IMR-90 (cell line): ENCODE results near the gene RHOF. TPM values are rescaled to one million over a fixed set of nuclear protein-coding genes. Genes with fewer than 3 reads are reported as not detected.
A peak's percentile ranks its signal among the peaks of the same experiment; 100 is the strongest.

Source experiments
- ATAC-seq: fragments of 200-7000 bp; cut with Tn5 transposase; 2 replicates; pipeline ENCODE4 v1.9.1; 2020; ENCODE audit warnings: low read depth, mild to moderate bottlenecking, moderate library complexity
- BruUV-seq: library from RNA; stranded (reverse); fragments of 400-500 nt; replicated peaks from 2 replicates; lab custom pipeline; 2021; lab: Mats Ljungman, UMichigan
- CTCF ChIA-PET: fragments of 300-600 bp; formaldehyde crosslinking; extraction: SDS; loops from one replicate; lab custom pipeline; 2021; ENCODE audit warnings: antibody characterized with exemption; lab: Yijun Ruan, JAX
- POLR2A ChIA-PET: fragments of 300-600 bp; sonication (Branson Sonifier 250); formaldehyde crosslinking; loops from one replicate; lab custom pipeline; 2022; ENCODE audit warnings: antibody characterized with exemption; ENCODE audit not compliant: unreplicated experiment; lab: Charles Lee
- DNase-seq: peaks from one replicate; pipeline ENCODE4 v3.0.0; 2013
- H2AFZ ChIP-seq: replicated peaks from 2 replicates; pipeline ENCODE3; 2013; ENCODE audit warnings: low read length, mild to moderate bottlenecking; ENCODE audit not compliant: poor library complexity
- H2AK5ac ChIP-seq: 2 replicates; pipeline ENCODE4 v1.6.1; 2013; ENCODE audit warnings: low read depth, low read length, inconsistent platforms
- H2AK9ac ChIP-seq: replicated peaks from 2 replicates; pipeline ENCODE3; 2013; ENCODE audit warnings: mild to moderate bottlenecking, low read depth, low read length, moderate library complexity; ENCODE audit not compliant: poor library complexity
- H2BK120ac ChIP-seq: 2 replicates; pipeline ENCODE4 v1.6.1; 2013; ENCODE audit warnings: low read depth, low read length, inconsistent platforms
- H2BK15ac ChIP-seq: 3 replicates; pipeline ENCODE4 v1.6.1; 2013; ENCODE audit warnings: low read depth, low read length, inconsistent platforms
- H2BK20ac ChIP-seq: 2 replicates; pipeline ENCODE4 v1.6.1; 2013; ENCODE audit warnings: low read depth, mild to moderate bottlenecking, inconsistent platforms, low read length, moderate library complexity
- H2BK5ac ChIP-seq: 2 replicates; pipeline ENCODE4 v1.6.1; 2013; ENCODE audit warnings: mild to moderate bottlenecking, low read depth, low read length, inconsistent platforms; ENCODE audit not compliant: poor library complexity, severe bottlenecking
- H3K14ac ChIP-seq: replicated peaks from 2 replicates; pipeline ENCODE4 v1.6.1; 2013; ENCODE audit warnings: low read depth, low read length, inconsistent platforms
- H3K18ac ChIP-seq: 2 replicates; pipeline ENCODE4 v1.6.1; 2013; ENCODE audit warnings: low read depth, low read length, control low read depth
- H3K23ac ChIP-seq: 2 replicates; pipeline ENCODE4 v1.6.1; 2013; ENCODE audit warnings: low read depth, low read length, inconsistent platforms
- H3K27ac ChIP-seq: 2 replicates; pipeline ENCODE4 v1.5.1; 2013; ENCODE audit warnings: mild to moderate bottlenecking, control low read depth, low read length; ENCODE audit not compliant: insufficient read depth
- H3K27me3 ChIP-seq: 2 replicates; pipeline ENCODE4 v1.6.1; 2013; ENCODE audit warnings: low read length; ENCODE audit not compliant: control insufficient read depth, insufficient read depth
- H3K36me3 ChIP-seq: 2 replicates; pipeline ENCODE4 v1.6.1; 2013; ENCODE audit warnings: low read length, mixed read lengths; ENCODE audit not compliant: control insufficient read depth, insufficient read depth
- H3K4ac ChIP-seq: 2 replicates; pipeline ENCODE4 v1.6.1; 2013; ENCODE audit warnings: low read depth, low read length, inconsistent platforms
- H3K4me1 ChIP-seq: 2 replicates; pipeline ENCODE4 v1.6.1; 2013; ENCODE audit warnings: low read length, mixed read lengths; ENCODE audit not compliant: control insufficient read depth, insufficient read depth
- H3K4me2 ChIP-seq: 2 replicates; pipeline ENCODE4 v1.6.1; 2013; ENCODE audit warnings: low read depth, mild to moderate bottlenecking, control low read depth, low read length, moderate library complexity
- H3K4me3 ChIP-seq: 2 replicates; pipeline ENCODE4 v1.5.1; 2013; ENCODE audit warnings: low read depth, mild to moderate bottlenecking, control low read depth, low read length, moderate library complexity; ENCODE audit not compliant: insufficient read depth
- H3K56ac ChIP-seq: 2 replicates; pipeline ENCODE4 v1.6.1; 2013; ENCODE audit warnings: low read length, inconsistent platforms; ENCODE audit not compliant: insufficient read depth; ENCODE audit errors: extremely low read depth
- H3K79me1 ChIP-seq, 2 experiments: 2 replicates each; pipeline ENCODE4 v1.6.1; 2013; ENCODE audit warnings: low read length in 2 of 2, inconsistent platforms in 1 of 2, low read depth in 1 of 2
- H3K9ac ChIP-seq: 2 replicates; pipeline ENCODE4 v1.6.1; 2013; ENCODE audit warnings: low read depth, low read length, control low read depth
- H3K9me1 ChIP-seq: 2 replicates; pipeline ENCODE4 v1.6.1; 2013; ENCODE audit warnings: low read length, inconsistent platforms; ENCODE audit not compliant: insufficient read depth
- H3K9me3 ChIP-seq: 2 replicates; pipeline ENCODE4 v1.6.1; 2013; ENCODE audit warnings: low read length; ENCODE audit not compliant: control insufficient read depth, insufficient read depth
- H4K20me1 ChIP-seq: 2 replicates; pipeline ENCODE4 v1.6.1; 2013; ENCODE audit warnings: low read length, inconsistent platforms; ENCODE audit not compliant: insufficient read depth
- H4K5ac ChIP-seq: 2 replicates; pipeline ENCODE4 v1.6.1; 2013; ENCODE audit warnings: mild to moderate bottlenecking, low read depth, low read length, control low read depth
- H4K8ac ChIP-seq, 2 experiments: 2 replicates each; pipeline ENCODE4 v1.6.1; 2013; ENCODE audit warnings: low read depth in 2 of 2, low read length in 2 of 2, control low read depth in 1 of 2, inconsistent platforms in 1 of 2
- H4K91ac ChIP-seq: 2 replicates; pipeline ENCODE4 v1.6.1; 2013; ENCODE audit warnings: low read depth, low read length, inconsistent platforms; ENCODE audit not compliant: insufficient read depth
- BHLHE40 ChIP-seq: fragments of 150-350 bp; IDR thresholded peaks from 2 replicates; pipeline ENCODE4 v1.6.1; 2016; ENCODE audit warnings: mild to moderate bottlenecking, low read depth, low read length
- CEBPB ChIP-seq: IDR thresholded peaks from 2 replicates; pipeline ENCODE4 v1.6.1; 2012; ENCODE audit warnings: low read depth, low read length, improper control_type of control experiment
- CHD1 ChIP-seq: IDR thresholded peaks from 2 replicates; pipeline ENCODE4 v1.6.1; 2012; ENCODE audit warnings: low read depth, low read length, improper control_type of control experiment
- CTCF ChIP-seq: conservative IDR thresholded peaks from 2 replicates; pipeline ENCODE4 v1.5.1; 2012; ENCODE audit warnings: mild to moderate bottlenecking, low read depth, low read length, improper control_type of control experiment
- ELK1 ChIP-seq: fragments of 150-350 bp; IDR thresholded peaks from 2 replicates; pipeline ENCODE4 v1.6.1; 2016; ENCODE audit warnings: low read depth, mild to moderate bottlenecking, low read length, moderate library complexity, borderline replicate concordance
- FOS ChIP-seq: fragments of 150-350 bp; IDR thresholded peaks from 2 replicates; pipeline ENCODE4 v1.6.1; 2016; ENCODE audit warnings: low read depth, low read length
- MAFK ChIP-seq: IDR thresholded peaks from 2 replicates; pipeline ENCODE4 v1.6.1; 2012; ENCODE audit warnings: low read depth, low read length, improper control_type of control experiment
- MAZ ChIP-seq: IDR thresholded peaks from 2 replicates; pipeline ENCODE4 v1.6.1; 2012; ENCODE audit warnings: low read depth, mild to moderate bottlenecking, low read length, improper control_type of control experiment, moderate library complexity, borderline replicate concordance
- NFE2L2 ChIP-seq: fragments of 150-350 bp; IDR thresholded peaks from 2 replicates; pipeline ENCODE4 v1.6.1; 2016; ENCODE audit warnings: low read depth, mild to moderate bottlenecking, low read length
- POLR2A ChIP-seq: IDR thresholded peaks from 2 replicates; pipeline ENCODE4 v1.6.1; 2012; ENCODE audit warnings: mild to moderate bottlenecking, low read depth, low read length
- RAD21 ChIP-seq: IDR thresholded peaks from 2 replicates; pipeline ENCODE4 v1.6.1; 2012; ENCODE audit warnings: low read length, improper control_type of control experiment
- RCOR1 ChIP-seq: IDR thresholded peaks from 2 replicates; pipeline ENCODE4 v1.6.1; 2012; ENCODE audit warnings: mild to moderate bottlenecking, low read length, improper control_type of control experiment; ENCODE audit not compliant: insufficient replicate concordance
- RFX5 ChIP-seq: IDR thresholded peaks from 2 replicates; pipeline ENCODE4 v1.8.0; 2012; ENCODE audit warnings: low read depth, mild to moderate bottlenecking, low read length, moderate library complexity
- SMC3 ChIP-seq: fragments of 150-350 bp; IDR thresholded peaks from 2 replicates; pipeline ENCODE4 v1.6.1; 2016; ENCODE audit warnings: low read depth, mild to moderate bottlenecking, antibody characterized with exemption, low read length, moderate library complexity
- WGBS, 2 experiments: methylation state at CpG; one replicate each; pipeline versions ENCODE4 v1.1.5 to v1.1.7; 2013; ENCODE audit warnings: missing lambda C conversion rate in 2 of 2; ENCODE audit not compliant: insufficient read length in 1 of 2; ENCODE audit errors: extremely low coverage in 2 of 2; 5-methylcytosine and 5-hydroxymethylcytosine counted together
- dilution Hi-C: fragments of 300-500 bp; cut with HindIII; formaldehyde crosslinking; loops from one replicate; pipeline ENCODE4 v1.14.3; 2018; ENCODE audit warnings: low sequenced_read_pairs; ENCODE audit not compliant: unreplicated experiment
- in situ Hi-C: fragments of 300-500 bp; cut with MboI; formaldehyde crosslinking; loops from 3 replicates; pipeline ENCODE4 v1.14.3; 2019; ENCODE audit warnings: low sequenced_read_pairs, inconsistent platforms, mixed read lengths
- intact Hi-C: fragments of 100-400 bp; cut with micrococcal nuclease; formaldehyde crosslinking; loops from 2 replicates; pipeline ENCODE4 v1.10.0; 2022
- polyA plus RNA-seq, 3 experiments: library from polyadenylated mRNA; depleted of rRNA; stranded (reverse); fragments of >200 nt; gene quantifications; 2 replicates each; pipeline ENCODE4 v1.2.3, GENCODE V29; 2012; ENCODE audit warnings: low replicate concordance in 1 of 3
- total RNA-seq: library from RNA; depleted of rRNA; stranded (reverse); fragments of >200 nt; gene quantifications from 2 replicates; pipeline ENCODE4 v1.2.3, GENCODE V29; 2012

Gene RHOF
- total and polyA plus RNA-seq, 2 of the 4 experiments (the other 2 are of a cell fraction) = 3.0 to 5.1 TPM

- peak overlapping the region; percentile 62 for H4K5ac ChIP-seq
- peak overlapping the region; percentile 80 to 96; a peak in 3 of 4 replicates for H4K8ac ChIP-seq
- peaks cover 0 to 8% of the 10 kb centered on the region in 2 experiments; a peak in 2 of 4 replicates for H3K79me1 ChIP-seq
- H2BK15ac ChIP-seq = peak overlapping the region; percentile 67; the same call in 1 of the 3 replicates
- in situ Hi-C loops (no loop called here), intact Hi-C loops (loop anchor here (2.0 to 5.0 kb wide), 2 partner anchors 33 to 49 kb away; partner anchors contain the start of gene PSMD9), dilution Hi-C loops (no loop called here)
- peak overlapping the region; percentile 11; the same call in 1 of the 2 replicates for H3K18ac ChIP-seq
- POLR2A ChIA-PET = interaction anchor here (0.6 kb wide), 1 partner anchor 17 kb away, joined by 6 read pairs; no protein-coding TSS in a partner anchor
- peak overlapping the region; percentile 71 for H3K4me3 ChIP-seq
- peak overlapping the region; percentile 96 for H2AK9ac ChIP-seq
- no peaks in the 10 kb centered on the region for H4K20me1 ChIP-seq
- CTCF ChIA-PET = interaction anchor here (0.7 kb wide), 1 partner anchor 187 kb away, joined by 3 read pairs; no protein-coding TSS in a partner anchor
- H3K9me1 ChIP-seq = no peaks in the 10 kb centered on the region
- peak overlapping the region; percentile 88 for H3K4me2 ChIP-seq
- no peak overlapping the region for H2BK5ac ChIP-seq
- H2AK5ac ChIP-seq = peak overlapping the region; percentile 55; the same call in 1 of the 2 replicates
- no peaks in the 10 kb centered on the region for H3K36me3 ChIP-seq
- H4K91ac ChIP-seq = peak overlapping the region; percentile 79
- ATAC-seq (peak; percentile 100), DNase-seq (peak; percentile 96)
- peak overlapping the region; percentile 73 for H3K14ac ChIP-seq
- H2BK20ac ChIP-seq = no peak overlapping the region
- 11% methylated on average over 25 of the region's 53 CpGs; no CpG with 5 or more reads in 1 of the 2 experiments for WGBS, 2 experiments
- 0 out of 2 replicates have a peak, but pooled peaks cover 2% of the 10 kb centered on the region for H3K4me1 ChIP-seq
- BruUV-seq = no TSS peak
- H2AFZ ChIP-seq = peak overlapping the region; percentile 100
- peak overlapping the region; percentile 45; the same call in 1 of the 2 replicates for H3K27ac ChIP-seq
- H3K9me3 ChIP-seq = no peaks in the 10 kb centered on the region
- H2BK120ac ChIP-seq = peak overlapping the region; percentile 48
- peak overlapping the region; percentile 91 for H3K4ac ChIP-seq
- H3K23ac ChIP-seq = peak overlapping the region; percentile 62; the same call in 1 of the 2 replicates
- H3K27me3 ChIP-seq = no peaks in the 10 kb centered on the region
- peak overlapping the region; percentile 54 for H3K9ac ChIP-seq
- peak overlapping the region; percentile 19; the same call in 1 of the 2 replicates for H3K56ac ChIP-seq
- TF ChIP-seq POLR2A (no peak; the same call in 1 of the 2 replicates), BHLHE40 (no peak), MAZ (peak; percentile 66; the same call in 1 of the 2 replicates), RFX5 (no peak), CTCF (peak; percentile 38), NFE2L2 (no peak), CEBPB (no peak), RAD21 (no peak), ELK1 (no peak), RCOR1 (no peak), SMC3 (peak; percentile 25; the same call in 1 of the 2 replicates), CHD1 (no peak), FOS (no peak), MAFK (no peak)
Measured at GRCh38 chr12:121839106-121839992, 45.9 kb upstream of the RHOF start.
